K562 (cell line): ENCODE results near the gene YIF1A. TPM values are rescaled to one million over a fixed set of nuclear protein-coding genes. Genes with fewer than 3 reads are reported as not detected.
A peak's percentile ranks its signal among the peaks of the same experiment; 100 is the strongest.

Source experiments
- ATAC-seq: fragments of 200-7000 bp; cut with Tn5 transposase; 3 replicates; pipeline ENCODE4 v1.9.1; 2020; ENCODE audit warnings: moderate library complexity
- BruUV-seq: library from RNA; stranded (reverse); fragments of 400-500 nt; replicated peaks from 2 replicates; lab custom pipeline; 2021; lab: Mats Ljungman, UMichigan
- CTCF ChIA-PET: fragments of 300-600 bp; formaldehyde crosslinking; extraction: SDS; loops from one replicate; lab custom pipeline; 2021; ENCODE audit warnings: low intra/inter-chr PET ratio; lab: Yijun Ruan, JAX
- POLR2A ChIA-PET: fragments of 300-600, 350-650 bp; sonication (Branson Sonifier 250); formaldehyde crosslinking; extraction: SDS; loops from one replicate; lab custom pipeline; 2021; ENCODE audit warnings: antibody characterized with exemption, inconsistent platforms; lab: Yijun Ruan, JAX
- DNase-seq, 4 experiments: peaks; one replicate each; pipeline versions ENCODE4 v3.0.0 to v3.0.0-alpha.2; 2011 to 2018; ENCODE audit warnings: low spot score in 3 of 4, mixed read lengths in 3 of 4; ENCODE audit errors: extremely low read depth in 1 of 4
- FAIRE-seq: peaks from 2 replicates; lab custom pipeline; 2011; peaks lifted over from hg19 to GRCh38; lab: Jason Lieb, UNC
- H2AFZ ChIP-seq: 2 replicates; pipeline ENCODE4 v1.6.0; 2011; ENCODE audit warnings: low read depth, low read length, control low read depth, inconsistent platforms
- H3K27ac ChIP-seq: fragments of 200-600 bp; 3 replicates; pipeline ENCODE4 v1.8.0; 2011; ENCODE audit warnings: low read depth, mild to moderate bottlenecking, control low read depth, inconsistent platforms, low read length, moderate library complexity, mixed read lengths; ENCODE audit errors: extremely low read depth
- H3K27me3 ChIP-seq, 2 experiments: fragments of 300-600 bp in 1 of 2; 2 replicates in 1 of 2; 3 replicates in 1 of 2; pipeline versions ENCODE4 v1.6.0 to v1.8.0; 2011; ENCODE audit warnings: inconsistent platforms in 2 of 2, low read length in 2 of 2, mild to moderate bottlenecking in 1 of 2, mixed read lengths in 1 of 2, moderate library complexity in 1 of 2; ENCODE audit not compliant: control insufficient read depth in 2 of 2, insufficient read depth in 2 of 2
- H3K36me3 ChIP-seq: fragments of 300-600 bp; 3 replicates; pipeline ENCODE4 v1.8.0; 2011; ENCODE audit warnings: mild to moderate bottlenecking, low read length, inconsistent platforms; ENCODE audit not compliant: control insufficient read depth, insufficient read depth
- H3K4me1 ChIP-seq, 2 experiments: fragments of 200-600 bp in 1 of 2; replicated peaks in 1 of 2; 2 replicates in 1 of 2; 3 replicates in 1 of 2; pipeline versions ENCODE4 v1.5.1 to v1.8.0; 2011; ENCODE audit warnings: inconsistent platforms in 2 of 2, low read length in 2 of 2, mild to moderate bottlenecking in 1 of 2, mixed read lengths in 1 of 2, moderate library complexity in 1 of 2; ENCODE audit not compliant: control insufficient read depth in 2 of 2, insufficient read depth in 2 of 2
- H3K4me2 ChIP-seq: 2 replicates; pipeline ENCODE4 v1.6.1; 2011; ENCODE audit warnings: low read length, control low read depth, inconsistent platforms, mixed read lengths; ENCODE audit not compliant: insufficient read depth
- H3K4me3 ChIP-seq: fragments of 200-600 bp; sonication (generic), shearing (Covaris generic); 2 replicates; pipeline ENCODE4 v1.5.1; 2016; ENCODE audit warnings: control low read depth, inconsistent platforms
- H3K79me2 ChIP-seq: fragments of 200-600 bp; 3 replicates; pipeline ENCODE4 v1.8.0; 2011; ENCODE audit warnings: low read length, inconsistent platforms; ENCODE audit not compliant: control insufficient read depth, insufficient read depth
- H3K9ac ChIP-seq, 2 experiments: 2 replicates each; pipeline versions ENCODE4 v1.6.0 to v1.6.1; 2011; ENCODE audit warnings: low read depth in 2 of 2, low read length in 2 of 2, control low read depth in 1 of 2, inconsistent platforms in 1 of 2, mild to moderate bottlenecking in 1 of 2, mixed read lengths in 1 of 2; ENCODE audit not compliant: insufficient read depth in 1 of 2
- H3K9me1 ChIP-seq: one replicate; pipeline ENCODE4 v1.6.0; 2011; ENCODE audit warnings: inconsistent platforms, mild to moderate bottlenecking, low read length, moderate library complexity; ENCODE audit not compliant: control insufficient read depth, insufficient read depth
- H3K9me3 ChIP-seq: replicated peaks from 2 replicates; pipeline ENCODE4 v1.5.1; 2011; ENCODE audit warnings: low read depth, low read length, inconsistent platforms; ENCODE audit not compliant: control insufficient read depth, insufficient read depth
- H4K20me1 ChIP-seq: replicated peaks from 2 replicates; pipeline ENCODE4 v1.6.1; 2011; ENCODE audit warnings: low read length, inconsistent platforms, mixed read lengths; ENCODE audit not compliant: control insufficient read depth, insufficient read depth
- CTCF ChIP-seq, 3 experiments: IDR thresholded peaks in 2 of 3; conservative IDR thresholded peaks in 1 of 3; 2 replicates each; pipeline ENCODE4 v1.5.1; 2011 to 2012; ENCODE audit warnings: low read length in 3 of 3, mild to moderate bottlenecking in 3 of 3, control low read depth in 2 of 3, improper control_type of control experiment in 1 of 3, inconsistent platforms in 1 of 3, low read depth in 1 of 3, mixed read lengths in 1 of 3, moderate library complexity in 1 of 3; ENCODE audit not compliant: insufficient read depth in 2 of 3
- FOXA3 ChIP-seq, 2 experiments: fragments of 450-650 bp in 1 of 2; sonication (generic) in 1 of 2; formaldehyde crosslinking; IDR thresholded peaks in 1 of 2; conservative IDR thresholded peaks in 1 of 2; 2 replicates each; pipeline versions ENCODE4 v1.4.0 to v1.8.0; 2020 to 2022; ENCODE audit warnings: mild to moderate bottlenecking in 2 of 2, missing genetic modification reagents in 1 of 2
- SNRNP70 ChIP-seq: fragments of 200-400 bp; formaldehyde crosslinking; optimal IDR thresholded peaks from 2 replicates; pipeline ENCODE3; 2017; ENCODE audit warnings: low read depth, low read length
- WGBS: fragments of 100-300 bp; shearing (Covaris generic); methylation state at CpG from one replicate; pipeline ENCODE4 v1.1.6; 2016; ENCODE audit warnings: low coverage, mixed read lengths; ENCODE audit not compliant: insufficient coverage; ENCODE audit errors: missing lambda C conversion rate; 5-methylcytosine and 5-hydroxymethylcytosine counted together
- in situ Hi-C: fragments of 300-500 bp; cut with MboI; formaldehyde crosslinking; loops from 4 replicates; pipeline ENCODE4 v1.15.0; 2018; ENCODE audit warnings: inconsistent platforms, mixed read lengths
- intact Hi-C: fragments of 100-400 bp; cut with micrococcal nuclease; formaldehyde crosslinking; loops from 2 replicates; pipeline ENCODE4 v1.14.2; 2022
- polyA plus RNA-seq, 8 experiments: library from polyadenylated mRNA; depleted of rRNA in 4 of 8; stranded (reverse) in 5 of 8; unstranded in 3 of 8; fragments of >200 nt; fragmentation: Nextera tagmentation in 2 of 8; fragmentation: Illumina TruSeq in 1 of 8; extraction: Ambion mirVana in 2 of 8; extraction: Trizol in 1 of 8; gene quantifications; 2 replicates each; pipeline versions ENCODE4 v1.2.1 to v1.2.3, GENCODE V29; 2011 to 2014; ENCODE audit warnings: inconsistent platforms in 1 of 8, missing spikeins in 1 of 8
- total RNA-seq, 7 experiments: library from RNA; depleted of rRNA in 6 of 7; stranded (reverse); fragments of >200 nt in 6 of 7; fragmentation: Illumina TruSeq in 2 of 7; extraction: Trizol in 2 of 7; gene quantifications; 2 replicates each; pipeline versions ENCODE4 v1.2.1 to v1.2.3, GENCODE V29; 2011 to 2021; ENCODE audit warnings: low replicate concordance in 1 of 7

Gene YIF1A
- total and polyA plus RNA-seq, 9 of the 15 experiments (the other 6 are each of a cell fraction or from before 2014, with no cell fraction given) = 8.6 to 121 (median 77.2) TPM

- peaks cover 29% of the 10 kb centered on the region for H3K79me2 ChIP-seq
- peaks cover 5 to 47% of the 10 kb centered on the region in 2 experiments; a peak in 4 of 5 replicates for H3K4me1 ChIP-seq
- in situ Hi-C loops (no loop called here), intact Hi-C loops (no loop called here)
- H3K27ac ChIP-seq = peak overlapping the region; percentile 95; the same call in 2 of the 3 replicates
- 33% methylated on average over 13 of the region's 13 CpGs for WGBS
- H3K4me3 ChIP-seq = peak overlapping the region; percentile 100
- H4K20me1 ChIP-seq = peaks cover 10% of the 10 kb centered on the region; the same call in 1 of the 2 replicates
- peaks cover 65% of the 10 kb centered on the region; the same call in 2 of the 3 replicates for H3K36me3 ChIP-seq
- no peaks in the 10 kb centered on the region for H3K27me3 ChIP-seq
- no TSS peak for BruUV-seq
- no peaks in the 10 kb centered on the region for H3K9me3 ChIP-seq
- peak overlapping the region; percentile 89 for H2AFZ ChIP-seq
- ATAC-seq (peak; percentile 2), FAIRE-seq (no peak), DNase-seq (no peak)
- H3K9ac ChIP-seq = peak overlapping the region in 1 of 2 experiments; percentile 86; a peak in 2 of 4 replicates
- CTCF ChIA-PET = no interaction called here
- no peaks in the 10 kb centered on the region for H3K9me1 ChIP-seq
- H3K4me2 ChIP-seq = peak overlapping the region; percentile 98
- TF ChIP-seq SNRNP70 (no peak), FOXA3 (CRISPR knock-in tag; conservative IDR thresholded peaks at IDR 0.05 in 1 of 2, IDR thresholded peaks at IDR 0.05 in 1 of 2) (0 out of 4 replicates have a peak, but pooled peaks of 1 of the 2 experiments have one; percentile 40), CTCF (IDR thresholded peaks at IDR 0.05 in 2 of 3, conservative IDR thresholded peaks at IDR 0.05 in 1 of 3; ENCODE audit: insufficient read depth in 2 of 3, low read depth in 1 of 3, low read length in 3 of 3) (0 out of 6 replicates have a peak, but pooled peaks of 1 of the 3 experiments have one; percentile 4)
- POLR2A ChIA-PET = interaction anchor here (0.6 to 2.8 kb wide), 5 partner anchors 10 to 47 kb away, joined by 3 to 17 read pairs (median 4); partner anchors contain the start of gene YIF1A
Observed at GRCh38 chr11:66267039-66267378, 21.9 kb downstream of the YIF1A start.
